Endothelial cell of umbilical vein (primary cell): Measurements from ENCODE around the gene GLP1R. TPM values are rescaled to one million over a fixed set of nuclear protein-coding genes. Genes with fewer than 3 reads are reported as not detected.

ENCODE experiments used
- BruUV-seq: library from RNA; stranded (reverse); fragments of 400-500 nt; replicated peaks from 2 replicates; lab custom pipeline; 2021; lab: Mats Ljungman, UMichigan
- CTCF ChIA-PET: fragments of 300-600, 350-600 bp; sonication (Branson Sonifier 250); formaldehyde crosslinking; loops from one replicate; lab custom pipeline; 2021; ENCODE audit warnings: antibody characterized with exemption, inconsistent platforms; lab: Charles Lee
- POLR2A ChIA-PET: fragments of 300-600, 350-600 bp; sonication (Branson Sonifier 250); formaldehyde crosslinking; loops from one replicate; lab custom pipeline; 2021; ENCODE audit warnings: antibody characterized with exemption, inconsistent platforms; lab: Charles Lee
- DNase-seq: peaks from one replicate; pipeline ENCODE4 v3.0.0-alpha.2; 2011; ENCODE audit warnings: low read depth, low spot score
- FAIRE-seq: peaks from 2 replicates; lab custom pipeline; 2011; peaks lifted over from hg19 to GRCh38; lab: Jason Lieb, UNC
- H2AFZ ChIP-seq: 2 replicates; pipeline ENCODE4 v1.6.0; 2012; ENCODE audit warnings: low read depth, low read length, control low read depth, inconsistent platforms
- H3K27ac ChIP-seq: 2 replicates; pipeline ENCODE4 v1.5.1; 2011; ENCODE audit warnings: low read depth, mild to moderate bottlenecking, control low read depth, low read length, moderate library complexity; ENCODE audit not compliant: insufficient read depth
- H3K27me3 ChIP-seq, 2 experiments: 2 replicates each; pipeline versions ENCODE4 v1.6.0 to v1.6.1; 2011; ENCODE audit warnings: low read length in 2 of 2, mixed read lengths in 1 of 2; ENCODE audit not compliant: control insufficient read depth in 2 of 2, insufficient read depth in 2 of 2
- H3K36me3 ChIP-seq, 2 experiments: 2 replicates in 1 of 2; 3 replicates in 1 of 2; pipeline ENCODE4 v1.5.1; 2011; ENCODE audit warnings: low read length in 2 of 2, mild to moderate bottlenecking in 1 of 2, moderate library complexity in 1 of 2; ENCODE audit not compliant: control insufficient read depth in 2 of 2, insufficient read depth in 2 of 2; ENCODE audit errors: extremely low read depth in 1 of 2
- H3K4me1 ChIP-seq: 3 replicates; pipeline ENCODE4 v1.5.1; 2011; ENCODE audit warnings: mild to moderate bottlenecking, low read length; ENCODE audit not compliant: control insufficient read depth, insufficient read depth; ENCODE audit errors: extremely low read depth
- H3K4me2 ChIP-seq: 2 replicates; pipeline ENCODE4 v1.6.1; 2011; ENCODE audit warnings: low read length, control low read depth, mixed read lengths; ENCODE audit not compliant: insufficient read depth
- H3K4me3 ChIP-seq, 3 experiments: fragments of 200-600 bp in 1 of 3; sonication (generic), shearing (Covaris generic) in 1 of 3; replicated peaks in 1 of 3; 2 replicates each; pipeline ENCODE4 v1.5.1; 2011 to 2016; ENCODE audit warnings: control low read depth in 3 of 3, low read length in 3 of 3, mild to moderate bottlenecking in 2 of 3, inconsistent platforms in 1 of 3, low read depth in 1 of 3, moderate library complexity in 1 of 3; ENCODE audit not compliant: insufficient read depth in 1 of 3
- H3K79me2 ChIP-seq: 2 replicates; pipeline ENCODE4 v1.6.0; 2012; ENCODE audit warnings: low read length, inconsistent platforms; ENCODE audit not compliant: control insufficient read depth, insufficient read depth
- H3K9ac ChIP-seq: replicated peaks from 2 replicates; pipeline ENCODE3; 2011; ENCODE audit warnings: low read length, control low read depth; ENCODE audit not compliant: insufficient read depth; ENCODE audit errors: extremely low read depth
- H3K9me1 ChIP-seq: replicated peaks from 3 replicates; pipeline ENCODE4 v1.6.0; 2011; ENCODE audit warnings: mild to moderate bottlenecking, low read length; ENCODE audit not compliant: control insufficient read depth, insufficient read depth; ENCODE audit errors: extremely low read depth
- H3K9me3 ChIP-seq: replicated peaks from 2 replicates; pipeline ENCODE4 v1.5.1; 2012; ENCODE audit warnings: low read length, inconsistent platforms; ENCODE audit not compliant: control insufficient read depth, insufficient read depth
- H4K20me1 ChIP-seq: replicated peaks from 2 replicates; pipeline ENCODE3; 2011; ENCODE audit warnings: mild to moderate bottlenecking, low read length; ENCODE audit not compliant: control insufficient read depth, insufficient read depth; ENCODE audit errors: extremely low read depth
- EZH2 ChIP-seq: IDR thresholded peaks from 2 replicates; pipeline ENCODE4 v1.6.1; 2012; ENCODE audit warnings: borderline replicate concordance, low read depth, mild to moderate bottlenecking, moderate library complexity, low read length, inconsistent platforms; ENCODE audit not compliant: severe bottlenecking
- FOS ChIP-seq: IDR thresholded peaks from 2 replicates; pipeline ENCODE4 v1.6.1; 2011; ENCODE audit warnings: mild to moderate bottlenecking, low read length, moderate library complexity, borderline replicate concordance; ENCODE audit not compliant: insufficient read depth
- GATA2 ChIP-seq: IDR thresholded peaks from 2 replicates; pipeline ENCODE4 v1.7.0; 2011; ENCODE audit warnings: low read depth, mild to moderate bottlenecking, moderate library complexity, mixed read lengths, low read length; ENCODE audit not compliant: insufficient read length, insufficient read depth
- JUN ChIP-seq: IDR thresholded peaks from 2 replicates; pipeline ENCODE4 v1.6.1; 2011; ENCODE audit warnings: borderline replicate concordance, low read depth; ENCODE audit not compliant: insufficient read length, insufficient read depth
- POLR2A ChIP-seq: IDR thresholded peaks from 2 replicates; pipeline ENCODE4 v1.6.1; 2012; ENCODE audit warnings: low read depth, mild to moderate bottlenecking, control low read depth, low read length
- POLR2AphosphoS5 ChIP-seq: IDR thresholded peaks from 2 replicates; pipeline ENCODE4 v1.6.1; 2012; ENCODE audit warnings: low read depth, mild to moderate bottlenecking, control low read depth, low read length, moderate library complexity; ENCODE audit not compliant: insufficient read depth
- dilution Hi-C: fragments of 300-500 bp; cut with MboI; formaldehyde crosslinking; loops from one replicate; pipeline ENCODE4 v1.15.0; 2019; ENCODE audit warnings: low sequenced_read_pairs; ENCODE audit not compliant: extremely low pct_ligation_motif_present
- intact Hi-C: fragments of 100-400 bp; cut with micrococcal nuclease; formaldehyde crosslinking; loops from one replicate; pipeline ENCODE4 v1.10.0; 2022
- polyA plus RNA-seq, 4 experiments: library from polyadenylated mRNA; depleted of rRNA in 3 of 4; stranded (reverse) in 3 of 4; unstranded in 1 of 4; fragments of >200 nt; gene quantifications; 2 replicates each; pipeline versions ENCODE4 v1.2.1 to v1.2.3, GENCODE V29; 2011 to 2012; ENCODE audit warnings: missing spikeins in 1 of 4
- total RNA-seq: library from RNA; stranded (reverse); gene quantifications from 2 replicates; pipeline ENCODE4 v1.2.3, GENCODE V29; 2021
- TF ChIP-seq, protein P1 (sequence below): IDR thresholded peaks from 2 replicates; pipeline ENCODE4 v1.6.1; 2011; ENCODE audit not compliant: insufficient read depth, insufficient read length
- TF ChIP-seq, protein P2 (sequence below), 2 donors: IDR thresholded peaks; 1 replicate in 1 of 2; 2 replicates in 1 of 2; pipeline ENCODE4 v1.5.1; 2011; ENCODE audit warnings: low read length in 2 of 2, mild to moderate bottlenecking in 2 of 2, moderate library complexity in 2 of 2, control low read depth in 1 of 2, inconsistent platforms in 1 of 2, low read depth in 1 of 2; ENCODE audit not compliant: insufficient read depth in 1 of 2; ENCODE audit errors: extremely low read depth in 1 of 2

The GLP1R gene
- total and polyA plus RNA-seq, 2 donors (not counting 3 experiments of a cell fraction or from before 2014, with no cell fraction given): not detected

GRCh38 chr6:39076623-39077535 lies 28.3 kb downstream of the GLP1R start:
- Histone ChIP-seq H3K9ac (no peak overlapping the region), H3K4me3 (no peak overlapping the region), H3K9me1 (no peaks in the 10 kb centered on the region), H3K4me2 (no peak overlapping the region), H3K4me1 (no peaks in the 10 kb centered on the region), H3K27ac (no peak overlapping the region), H3K9me3 (no peaks in the 10 kb centered on the region), H2AFZ (no peak overlapping the region), H3K27me3 (no peaks in the 10 kb centered on the region), H3K36me3 (no peaks in the 10 kb centered on the region), H3K79me2 (no peaks in the 10 kb centered on the region), H4K20me1 (no peaks in the 10 kb centered on the region)
- DNase-seq (no peak), FAIRE-seq (no peak)
- ChIA-PET POLR2A (no interaction called here), CTCF (interaction anchor here (0.9 to 1.2 kb wide), 2 partner anchors 11 to 225 kb away, joined by 3 read pairs; no protein-coding TSS in a partner anchor)
- intact Hi-C loops (no loop called here), dilution Hi-C loops (no loop called here)
- TF ChIP-seq, protein P1, sequence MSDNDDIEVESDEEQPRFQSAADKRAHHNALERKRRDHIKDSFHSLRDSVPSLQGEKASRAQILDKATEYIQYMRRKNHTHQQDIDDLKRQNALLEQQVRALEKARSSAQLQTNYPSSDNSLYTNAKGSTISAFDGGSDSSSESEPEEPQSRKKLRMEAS: no peak
- no peak for TF ChIP-seq GATA2
- no peak for TF ChIP-seq POLR2AphosphoS5
- no TSS peak for BruUV-seq

- TF ChIP-seq FOS (no peak), POLR2AphosphoS5 (no peak), POLR2A (no peak), GATA2 (no peak), JUN (no peak), EZH2 (no peak)
- TF ChIP-seq, protein P2, sequence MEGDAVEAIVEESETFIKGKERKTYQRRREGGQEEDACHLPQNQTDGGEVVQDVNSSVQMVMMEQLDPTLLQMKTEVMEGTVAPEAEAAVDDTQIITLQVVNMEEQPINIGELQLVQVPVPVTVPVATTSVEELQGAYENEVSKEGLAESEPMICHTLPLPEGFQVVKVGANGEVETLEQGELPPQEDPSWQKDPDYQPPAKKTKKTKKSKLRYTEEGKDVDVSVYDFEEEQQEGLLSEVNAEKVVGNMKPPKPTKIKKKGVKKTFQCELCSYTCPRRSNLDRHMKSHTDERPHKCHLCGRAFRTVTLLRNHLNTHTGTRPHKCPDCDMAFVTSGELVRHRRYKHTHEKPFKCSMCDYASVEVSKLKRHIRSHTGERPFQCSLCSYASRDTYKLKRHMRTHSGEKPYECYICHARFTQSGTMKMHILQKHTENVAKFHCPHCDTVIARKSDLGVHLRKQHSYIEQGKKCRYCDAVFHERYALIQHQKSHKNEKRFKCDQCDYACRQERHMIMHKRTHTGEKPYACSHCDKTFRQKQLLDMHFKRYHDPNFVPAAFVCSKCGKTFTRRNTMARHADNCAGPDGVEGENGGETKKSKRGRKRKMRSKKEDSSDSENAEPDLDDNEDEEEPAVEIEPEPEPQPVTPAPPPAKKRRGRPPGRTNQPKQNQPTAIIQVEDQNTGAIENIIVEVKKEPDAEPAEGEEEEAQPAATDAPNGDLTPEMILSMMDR (IDR thresholded peaks at IDR 0.05; ENCODE audit: extremely low read depth in 1 of 2, insufficient read depth in 1 of 2, low read depth in 1 of 2, low read length in 2 of 2): no peak
- TF ChIP-seq, protein P1: no peak
- H3K9me1 ChIP-seq: no peaks in the 10 kb centered on the region
- no peaks in the 10 kb centered on the region for H3K79me2 ChIP-seq
- POLR2A ChIA-PET: no interaction called here
- no peak overlapping the region for H3K9ac ChIP-seq
- CTCF ChIA-PET: interaction anchor here (0.9 kb wide), 1 partner anchor 9 kb away, joined by 3 read pairs; no protein-coding TSS in a partner anchor
- no peak for FAIRE-seq
- H4K20me1 ChIP-seq: no peaks in the 10 kb centered on the region
- dilution Hi-C loops: no loop called here
- no peaks in the 10 kb centered on the region for H3K4me1 ChIP-seq
- intact Hi-C loops: no loop called here
- no peaks in the 10 kb centered on the region for H3K36me3 ChIP-seq
- no peak for DNase-seq
- BruUV-seq: no TSS peak
- no peak overlapping the region for H2AFZ ChIP-seq
- H3K27me3 ChIP-seq: no peaks in the 10 kb centered on the region
- H3K4me3 ChIP-seq: no peak overlapping the region
- no peaks in the 10 kb centered on the region for H3K9me3 ChIP-seq
- no peak overlapping the region for H3K4me2 ChIP-seq
- H3K27ac ChIP-seq: no peak overlapping the region
Measured at GRCh38 chr6:39077882-39078594, 29.5 kb downstream of the GLP1R start.
